ENCODE results near the gene LMBR1. TPM values are rescaled to one million over a fixed set of nuclear protein-coding genes. Genes with fewer than 3 reads are reported as not detected.
"Not testable (repeated sequence)": the region's sequence is repeated elsewhere in the genome, so short reads cannot be mapped to it uniquely, and the experiment has no call there.

Gene LMBR1
- total RNA-seq, 2 experiments from 2014 or later, result 114 to 136 TPM

GRCh38 chr7:156651474-156651873, 241.5 kb downstream of the LMBR1 start:
- no peaks in the 10 kb centered on the region for H3K79me2 ChIP-seq (ENCODE audit: insufficient read depth, low read depth, low read length)
- POLR2A ChIA-PET, result interaction anchor here (1.9 kb wide), 1 partner anchor 10 kb away, joined by 8 read pairs; the partner anchor contains the start of gene RNF32
- H3K4me2 ChIP-seq (ENCODE audit: low read length), result no peak overlapping the region
- no peaks in the 10 kb centered on the region for H3K4me1 ChIP-seq (ENCODE audit: insufficient read depth, low read length, poor library complexity, severe bottlenecking)
- H4K20me1 ChIP-seq (ENCODE audit: insufficient read depth, low read length), result no peaks in the 10 kb centered on the region
- CTCF ChIA-PET (ENCODE audit: unreplicated experiment), result no interaction called here
- no peak for DNase-seq (ENCODE audit: low spot score)
- H3K9me3 ChIP-seq (ENCODE audit: low read length), result no peaks in the 10 kb centered on the region
- no peak overlapping the region for H2AFZ ChIP-seq (ENCODE audit: low read length)
- TF ChIP-seq EZH2phosphoT487 (IDR thresholded peaks at IDR 0.05; ENCODE audit: borderline replicate concordance, low read depth, low read length) (no peak), CTCF (conservative IDR thresholded peaks at IDR 0.05; ENCODE audit: low read length) (no peak)
- H3K9me2 ChIP-seq (ENCODE audit: insufficient read depth, low read length), result no peaks in the 10 kb centered on the region
- H3K27ac ChIP-seq (ENCODE audit: low read depth, low read length, poor library complexity, severe bottlenecking), result no peak overlapping the region
- H3K36me3 ChIP-seq (ENCODE audit: insufficient read depth, low read length), result no peaks in the 10 kb centered on the region
- intact Hi-C loops (cut with micrococcal nuclease; ENCODE audit: unreplicated experiment), result no loop called here
- no peak overlapping the region for H3K4me3 ChIP-seq (ENCODE audit: low read depth, low read length, poor library complexity, severe bottlenecking)
- no TSS peak for BruUV-seq (replicated peaks)

GRCh38 chr7:156650042-156650441, 242.9 kb downstream of the LMBR1 start:
- Histone ChIP-seq H2AFZ (ENCODE audit: low read length) (no peak overlapping the region), H3K36me3 (ENCODE audit: insufficient read depth, low read length) (no peaks in the 10 kb centered on the region), H3K27ac (ENCODE audit: low read depth, low read length, poor library complexity, severe bottlenecking) (no peak overlapping the region), H3K79me2 (ENCODE audit: insufficient read depth, low read depth, low read length) (no peaks in the 10 kb centered on the region), H3K4me2 (ENCODE audit: low read length) (no peak overlapping the region), H4K20me1 (ENCODE audit: insufficient read depth, low read length) (no peaks in the 10 kb centered on the region), H3K9me2 (ENCODE audit: insufficient read depth, low read length) (no peaks in the 10 kb centered on the region), H3K4me1 (ENCODE audit: insufficient read depth, low read length, poor library complexity, severe bottlenecking) (no peaks in the 10 kb centered on the region), H3K9me3 (ENCODE audit: low read length) (no peaks in the 10 kb centered on the region), H3K4me3 (ENCODE audit: low read depth, low read length, poor library complexity, severe bottlenecking) (no peak overlapping the region)
- no peak for DNase-seq (ENCODE audit: low spot score)
- CTCF ChIA-PET (ENCODE audit: unreplicated experiment), result no interaction called here
- POLR2A ChIA-PET, result no interaction called here
- intact Hi-C loops (cut with micrococcal nuclease; ENCODE audit: unreplicated experiment), result no loop called here
- TF ChIP-seq CTCF (conservative IDR thresholded peaks at IDR 0.05; ENCODE audit: low read length) (no peak), EZH2phosphoT487 (IDR thresholded peaks at IDR 0.05; ENCODE audit: borderline replicate concordance, low read depth, low read length) (no peak)
- no TSS peak for BruUV-seq (replicated peaks)

GRCh38 chr7:156647330-156647729, 245.7 kb downstream of the LMBR1 start:
- H3K36me3 ChIP-seq (ENCODE audit: insufficient read depth, low read length); BruUV-seq (replicated peaks); H3K4me3 ChIP-seq (ENCODE audit: low read depth, low read length, poor library complexity, severe bottlenecking); POLR2A ChIA-PET; H3K9me2 ChIP-seq (ENCODE audit: insufficient read depth, low read length); H2AFZ ChIP-seq (ENCODE audit: low read length); H3K9me3 ChIP-seq (ENCODE audit: low read length); H3K27ac ChIP-seq (ENCODE audit: low read depth, low read length, poor library complexity, severe bottlenecking); H3K79me2 ChIP-seq (ENCODE audit: insufficient read depth, low read depth, low read length); H4K20me1 ChIP-seq (ENCODE audit: insufficient read depth, low read length); H3K4me2 ChIP-seq (ENCODE audit: low read length); H3K4me1 ChIP-seq (ENCODE audit: insufficient read depth, low read length, poor library complexity, severe bottlenecking); DNase-seq (ENCODE audit: low spot score): not testable (repeated sequence)
- intact Hi-C loops (cut with micrococcal nuclease; ENCODE audit: unreplicated experiment), result loop anchor here (10.0 kb wide), 1 partner anchor 167 kb away; no protein-coding TSS in a partner anchor
- CTCF ChIA-PET (ENCODE audit: unreplicated experiment), result interaction anchor here (0.6 kb wide), 1 partner anchor 895 kb away, joined by 9 read pairs; no protein-coding TSS in a partner anchor
